GM21515 (cell line): ENCODE results near the gene USP5.

Source experiments
- ATAC-seq: cut with Tn5 transposase; IDR thresholded peaks from one replicate; pipeline ENCODE4 v1.9.1; 2021; ENCODE audit not compliant: unreplicated experiment

USP5 gene

DNA sequence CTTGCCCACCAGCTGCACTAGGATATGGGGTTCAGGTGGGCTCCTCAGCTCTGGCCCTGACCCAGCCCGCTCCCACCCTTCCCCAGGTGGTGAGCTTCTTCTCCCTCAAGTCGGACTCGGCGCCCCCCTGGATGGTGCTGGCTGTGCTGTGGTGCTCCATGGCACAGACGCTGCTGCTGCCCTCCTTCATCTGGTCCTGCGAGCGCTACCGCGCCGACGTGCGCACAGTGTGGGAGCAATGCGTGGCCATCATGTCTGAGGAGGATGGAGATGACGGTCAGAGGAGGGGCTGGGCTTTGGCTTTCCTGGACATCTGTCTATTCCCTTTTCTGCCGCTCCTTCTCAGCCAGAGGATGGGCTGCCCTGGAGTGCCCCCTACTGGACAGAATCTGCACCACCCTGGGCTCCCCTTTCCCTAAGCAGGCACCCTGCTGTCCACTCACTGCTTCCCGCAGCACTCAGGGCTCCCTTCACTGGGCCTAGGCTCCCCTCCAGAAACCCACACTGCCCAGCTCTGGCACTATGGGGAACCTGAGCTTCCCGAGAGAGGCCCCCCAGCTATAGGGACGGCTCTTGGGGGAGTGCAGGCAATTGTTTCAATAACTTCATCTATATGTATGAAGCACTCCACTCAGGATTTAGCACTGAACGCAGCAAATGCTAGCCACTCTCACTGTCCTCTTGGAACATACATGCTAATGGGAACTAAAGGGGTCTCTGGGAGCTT is 26.4 kb upstream of the USP5 start:
- ATAC-seq = no peak

GRCh38 chr12:6826125-6826733 is 25.7 kb upstream of the USP5 start:
- ATAC-seq = no peak

DNA sequence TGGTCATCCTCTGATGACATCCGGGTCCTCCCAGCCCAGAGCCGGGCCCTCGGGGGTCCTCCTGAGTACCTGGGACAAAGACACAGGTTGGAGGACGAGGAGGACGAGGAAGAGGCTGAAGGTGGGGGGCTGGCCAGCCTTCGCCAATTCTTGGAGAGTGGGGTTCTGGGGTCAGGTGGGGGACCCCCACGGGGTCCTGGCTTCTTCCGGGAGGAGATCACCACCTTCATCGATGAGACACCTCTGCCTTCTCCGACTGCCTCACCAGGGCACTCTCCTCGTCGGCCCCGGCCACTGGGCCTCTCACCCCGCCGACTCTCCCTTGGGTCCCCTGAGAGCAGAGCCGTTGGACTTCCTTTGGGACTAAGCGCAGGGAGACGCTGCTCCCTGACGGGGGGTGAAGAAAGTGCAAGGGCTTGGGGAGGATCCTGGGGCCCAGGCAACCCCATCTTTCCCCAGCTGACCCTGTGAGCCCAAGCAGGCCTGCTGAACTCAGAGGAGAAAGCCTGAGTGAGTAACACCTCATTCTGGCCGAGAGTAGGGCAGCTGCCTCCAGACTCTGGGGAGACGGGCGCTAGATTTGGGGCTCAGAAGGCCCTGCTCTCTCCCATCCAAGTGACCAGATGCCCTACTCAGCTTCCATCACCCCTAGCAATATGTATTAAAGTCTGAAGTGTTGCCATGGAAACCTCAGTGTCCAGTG is 25.1 kb upstream of the USP5 start:
- no peak for ATAC-seq

- ATAC-seq = no peak
Observed at GRCh38 chr12:6827437-6827911, 24.5 kb upstream of the USP5 start.

DNA sequence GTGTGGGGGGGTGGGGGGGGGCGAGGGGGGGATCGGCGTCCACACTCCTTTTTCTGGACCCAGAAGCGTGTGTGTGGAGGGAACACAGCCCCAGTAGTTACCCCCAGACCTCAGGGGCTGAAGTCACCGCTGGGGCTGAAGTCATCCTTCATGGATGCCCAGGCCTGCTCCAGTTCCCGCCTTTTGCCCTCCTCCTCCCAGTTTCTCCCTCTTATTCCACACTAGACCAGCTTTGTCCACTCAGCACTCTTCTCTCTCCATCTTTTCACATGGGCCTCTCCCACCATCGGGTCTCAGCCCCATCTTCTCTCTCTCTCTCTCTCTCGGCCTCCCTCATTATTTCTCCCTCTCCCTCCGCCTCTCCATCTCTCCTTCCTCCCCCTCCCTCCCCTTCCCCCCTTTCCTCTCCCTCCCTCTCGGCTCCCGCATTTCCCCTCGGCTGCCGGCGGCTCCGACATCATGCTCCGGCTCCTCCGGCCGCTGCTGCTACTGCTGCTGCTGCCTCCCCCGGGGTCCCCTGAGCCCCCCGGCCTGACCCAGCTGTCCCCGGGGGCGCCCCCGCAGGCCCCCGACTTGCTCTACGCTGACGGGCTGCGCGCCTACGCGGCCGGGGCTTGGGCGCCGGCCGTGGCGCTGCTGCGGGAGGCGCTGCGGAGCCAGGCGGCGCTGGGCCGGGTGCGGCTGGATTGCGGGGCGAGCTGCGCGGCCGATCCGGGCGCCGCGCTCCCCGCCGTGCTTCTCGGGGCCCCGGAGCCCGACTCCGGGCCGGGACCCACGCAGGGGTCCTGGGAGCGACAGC is 23.8 kb upstream of the USP5 start, which contains the start of gene P3H3:
P3H3 (plus strand) TSS at position 426 of the 799 bp plus-strand sequence; CDS start at position 460, 34 bp downstream.
- ATAC-seq = no peak

- ATAC-seq = no peak
Observed at GRCh38 chr12:6828781-6829535, 23.0 kb upstream of the USP5 start.

DNA sequence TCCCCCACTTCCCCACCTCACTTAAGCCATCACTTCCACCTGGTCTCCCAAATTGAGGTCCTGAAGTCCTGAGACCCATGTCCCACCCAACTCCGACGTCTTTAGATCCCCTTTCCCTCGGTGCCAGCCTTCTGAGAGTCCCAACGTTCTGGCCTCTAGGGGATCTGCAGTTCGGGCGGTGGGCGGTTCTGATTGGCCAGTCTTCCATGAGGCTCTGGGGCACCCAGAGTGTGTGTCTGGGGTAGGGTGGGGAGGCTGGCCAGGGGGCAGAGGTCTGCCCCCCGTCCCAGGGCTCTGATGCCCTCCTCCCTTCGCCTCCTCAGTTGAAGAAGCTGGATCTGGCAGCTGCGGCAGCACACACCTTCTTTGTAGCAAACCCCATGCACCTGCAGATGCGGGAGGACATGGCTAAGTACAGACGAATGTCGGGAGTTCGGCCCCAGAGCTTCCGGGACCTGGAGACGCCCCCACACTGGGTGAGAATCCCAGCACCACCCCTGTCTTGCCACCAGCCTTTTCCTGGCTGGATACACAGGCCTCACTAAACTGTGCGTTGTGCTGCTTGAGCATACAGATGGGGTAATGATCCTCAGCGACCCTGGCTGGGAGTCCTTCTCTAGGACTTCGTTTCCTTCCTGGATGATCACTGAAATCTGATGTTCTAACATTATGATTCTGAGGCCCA is 22.3 kb upstream of the USP5 start:
- ATAC-seq = no peak

- ATAC-seq = no peak
Observed at GRCh38 chr12:6830286-6830890, 21.6 kb upstream of the USP5 start.

DNA sequence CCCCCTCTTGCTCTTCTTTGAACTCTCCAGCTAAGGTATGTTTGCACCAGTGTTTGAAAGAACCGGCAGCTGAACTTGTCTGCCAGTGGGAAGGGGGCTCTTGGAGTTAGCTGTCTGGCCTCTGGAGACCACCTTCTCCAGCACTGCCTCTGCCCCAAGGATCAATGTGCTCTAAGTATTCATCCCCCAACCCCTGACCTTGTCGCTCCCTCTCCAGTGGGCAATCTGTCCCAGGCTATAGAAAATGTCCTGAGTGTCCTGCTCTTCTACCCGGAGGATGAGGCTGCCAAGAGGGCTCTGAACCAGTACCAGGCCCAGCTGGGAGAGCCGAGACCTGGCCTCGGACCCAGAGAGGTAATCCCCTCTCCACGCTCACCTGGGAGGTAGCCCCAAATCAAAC is 21.0 kb upstream of the USP5 start:
- ATAC-seq = no peak

DNA sequence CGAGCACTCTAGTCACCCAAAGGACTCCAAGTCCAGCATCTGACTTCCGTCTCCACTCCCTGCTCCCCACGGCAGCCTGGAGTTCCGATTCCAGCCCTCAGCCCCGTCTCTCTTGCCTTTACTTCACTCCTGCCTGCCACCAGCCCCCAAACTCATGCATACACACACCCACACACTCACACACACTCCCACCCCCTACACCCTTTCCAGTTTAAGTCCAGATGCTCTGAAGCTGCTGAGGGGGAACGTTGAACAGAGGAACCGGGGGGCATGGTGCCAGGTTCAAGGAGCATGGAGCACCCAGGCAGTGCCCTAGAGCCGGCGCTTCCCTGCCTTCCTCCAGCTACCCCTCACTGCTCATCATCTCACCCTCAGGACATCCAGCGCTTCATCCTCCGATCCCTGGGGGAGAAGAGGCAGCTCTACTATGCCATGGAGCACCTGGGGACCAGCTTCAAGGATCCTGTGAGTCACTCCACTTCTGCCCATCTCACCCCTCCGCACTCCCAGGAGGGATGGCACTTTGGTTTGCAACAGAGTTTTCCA is 20.4 kb upstream of the USP5 start:
- no peak for ATAC-seq

DNA sequence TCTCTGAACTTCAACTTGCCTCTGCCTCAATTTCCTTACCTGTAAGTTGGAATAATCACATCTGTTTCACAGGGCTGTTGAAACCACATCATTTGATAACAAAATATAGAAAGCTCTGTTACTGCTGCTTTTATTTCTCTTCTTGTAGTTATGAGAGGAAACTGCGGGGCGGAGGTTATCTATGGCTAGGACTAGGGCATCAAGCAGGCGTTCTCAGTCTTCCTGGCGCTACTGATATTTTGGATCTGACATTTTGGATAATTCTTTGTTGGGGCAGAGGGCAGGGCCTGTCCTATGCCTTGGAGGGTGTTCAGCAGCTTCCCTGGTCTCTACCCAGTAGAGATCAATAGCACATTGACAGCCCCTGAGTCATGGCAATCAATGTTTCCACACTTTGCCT is 19.8 kb upstream of the USP5 start:
- no peak for ATAC-seq

GRCh38 chr12:6833189-6833890 is 18.6 kb upstream of the USP5 start:
- no peak for ATAC-seq

DNA sequence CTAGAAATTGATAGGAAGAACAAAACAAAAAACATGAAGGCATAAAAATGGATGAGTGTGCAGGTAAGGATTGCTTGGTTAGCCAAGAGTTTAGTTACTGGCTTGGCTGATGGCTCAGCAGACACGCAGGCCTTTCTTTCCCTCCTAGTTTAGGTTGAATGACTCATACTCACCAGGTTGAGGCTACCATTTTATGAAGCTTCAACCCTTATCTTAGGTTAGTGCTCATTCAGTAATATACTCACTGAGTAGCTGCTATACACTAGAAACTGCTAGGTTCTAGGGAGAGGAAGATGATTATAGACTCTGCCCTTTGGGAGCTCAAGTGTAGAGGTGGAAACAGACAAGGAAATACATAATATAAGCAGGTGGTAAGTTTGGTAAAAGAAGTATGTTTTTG is 17.7 kb upstream of the USP5 start:
- ATAC-seq = no peak

DNA sequence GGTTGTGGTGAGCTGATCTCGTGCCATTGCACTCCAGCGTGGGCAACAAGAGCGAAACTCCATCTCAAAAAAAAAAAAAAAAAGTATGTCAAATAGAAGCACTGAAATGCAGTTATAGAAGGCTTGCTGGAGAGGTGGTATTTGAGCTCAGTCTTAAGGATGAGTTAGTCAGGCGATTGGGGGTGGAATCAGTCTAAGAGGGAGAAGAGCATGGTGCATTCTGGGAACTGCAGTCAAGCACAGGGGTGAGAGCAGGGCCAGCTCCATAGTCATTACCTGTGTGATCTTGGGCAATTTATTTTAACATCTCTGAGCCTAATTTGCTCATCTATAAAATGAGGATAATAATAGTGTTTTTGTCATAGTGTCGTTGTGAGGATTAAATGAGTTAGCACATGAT is 17.1 kb upstream of the USP5 start:
- no peak for ATAC-seq

DNA sequence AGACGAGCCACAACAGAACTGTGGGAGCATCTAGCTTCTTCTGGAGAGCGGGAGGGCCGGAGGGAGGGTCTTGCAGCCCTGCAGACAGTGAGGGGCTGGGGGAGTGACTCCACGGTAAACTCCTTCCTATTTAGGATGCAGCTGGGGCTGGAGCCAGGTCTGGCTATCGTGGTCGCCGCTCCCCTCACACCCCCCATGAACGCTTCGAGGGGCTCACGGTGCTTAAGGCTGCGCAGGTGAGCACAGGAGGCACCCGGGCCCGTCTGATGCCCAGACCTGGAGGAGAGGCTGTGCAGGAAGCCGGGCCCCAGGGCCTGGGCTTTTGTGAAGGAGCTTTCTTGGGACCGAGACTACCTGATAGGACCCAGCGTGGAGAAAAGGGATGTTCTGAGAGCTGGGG is 15.1 kb upstream of the USP5 start:
- no peak for ATAC-seq

DNA sequence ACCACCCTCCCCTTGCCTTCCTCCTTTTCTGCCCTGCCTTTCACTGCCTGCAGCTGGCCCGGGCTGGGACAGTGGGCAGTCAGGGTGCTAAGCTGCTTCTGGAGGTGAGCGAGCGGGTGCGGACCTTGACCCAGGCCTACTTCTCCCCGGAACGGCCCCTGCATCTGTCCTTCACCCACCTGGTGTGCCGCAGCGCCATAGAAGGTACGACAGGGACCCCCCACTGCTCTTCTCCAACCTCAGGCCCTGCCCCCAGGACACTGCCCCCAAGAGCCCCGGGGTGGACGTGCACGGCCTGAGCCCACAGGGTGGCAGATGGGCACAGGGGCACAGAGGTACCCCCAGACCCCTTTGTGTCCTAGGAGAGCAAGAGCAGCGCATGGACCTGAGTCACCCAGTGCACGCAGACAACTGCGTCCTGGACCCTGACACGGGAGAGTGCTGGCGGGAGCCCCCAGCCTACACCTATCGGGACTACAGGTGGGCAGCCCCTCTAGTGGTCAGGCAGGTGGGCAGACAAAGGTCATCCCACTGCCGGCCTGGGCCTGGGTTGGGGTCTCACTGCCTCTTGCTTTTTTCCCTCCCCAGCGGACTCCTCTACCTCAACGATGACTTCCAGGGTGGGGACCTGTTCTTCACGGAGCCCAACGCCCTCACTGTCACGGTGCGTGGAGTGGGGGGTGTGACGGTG is 14.4 kb upstream of the USP5 start:
- ATAC-seq = no peak

DNA sequence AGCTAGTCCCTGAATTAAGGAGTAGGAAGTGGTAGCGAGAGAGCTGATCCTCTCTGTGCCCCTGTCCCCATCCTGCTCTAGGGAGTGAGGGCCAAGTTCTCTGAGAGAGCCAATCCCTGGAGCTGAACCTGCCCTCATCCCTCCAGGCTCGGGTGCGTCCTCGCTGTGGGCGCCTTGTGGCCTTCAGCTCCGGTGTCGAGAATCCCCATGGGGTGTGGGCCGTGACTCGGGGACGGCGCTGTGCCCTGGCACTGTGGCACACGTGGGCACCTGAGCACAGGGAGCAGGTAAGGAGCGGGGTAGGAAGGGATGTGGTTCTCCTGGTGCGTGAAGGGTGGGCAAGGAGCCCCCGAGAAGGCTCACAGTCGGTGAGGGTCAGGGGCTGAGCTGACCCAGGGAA is 13.1 kb upstream of the USP5 start:
- no peak for ATAC-seq
